GM12878 (cell line): ENCODE data around the gene ZAR1L. TPM values are rescaled to one million over a fixed set of nuclear protein-coding genes. Genes with fewer than 3 reads are reported as not detected.

Experiments used
- MTA2 ChIP-seq: fragments of 450-650 bp; IDR thresholded peaks from 2 replicates; pipeline ENCODE4 v1.6.1; 2016; ENCODE audit warnings: low read depth, mild to moderate bottlenecking, moderate library complexity
- MXI1 ChIP-seq: fragments of 150-350 bp; IDR thresholded peaks from 2 replicates; pipeline ENCODE4 v1.6.1; 2011; ENCODE audit warnings: low read depth, mild to moderate bottlenecking, inconsistent platforms, low read length, improper control_type of control experiment
- NFYB ChIP-seq: IDR thresholded peaks from 2 replicates; pipeline ENCODE4 v1.6.1; 2011; ENCODE audit warnings: low read depth, mild to moderate bottlenecking, low read length, improper control_type of control experiment, moderate library complexity; ENCODE audit not compliant: insufficient read depth
- NR2C1 ChIP-seq: fragments of 450-650 bp; IDR thresholded peaks from 2 replicates; pipeline ENCODE4 v1.6.1; 2017; ENCODE audit warnings: antibody characterized with exemption, mild to moderate bottlenecking, moderate library complexity
- RAD21 ChIP-seq: IDR thresholded peaks from 2 replicates; pipeline ENCODE4 v1.6.1; 2011; ENCODE audit warnings: mild to moderate bottlenecking, low read depth, low read length, moderate library complexity; ENCODE audit not compliant: insufficient read depth
- RB1 ChIP-seq: fragments of 450-650 bp; formaldehyde crosslinking; IDR thresholded peaks from 2 replicates; pipeline ENCODE4 v1.6.1; 2017; ENCODE audit warnings: mild to moderate bottlenecking, borderline replicate concordance
- USF1 ChIP-seq: IDR thresholded peaks from 2 replicates; pipeline ENCODE4 v1.6.1; 2011; ENCODE audit warnings: borderline replicate concordance, low read depth, mild to moderate bottlenecking, moderate library complexity, mixed read lengths, low read length; ENCODE audit not compliant: insufficient read depth; ENCODE audit errors: extremely low read length
- polyA plus RNA-seq, 11 experiments: library from polyadenylated mRNA; depleted of rRNA in 4 of 11; unstranded in 6 of 11; stranded (reverse) in 5 of 11; fragments of >200 nt; fragmentation: Nextera tagmentation in 4 of 11; fragmentation: Illumina TruSeq in 1 of 11; extraction: Ambion mirVana in 4 of 11; extraction: Trizol in 1 of 11; gene quantifications; 1 replicate in 1 of 11; 2 replicates in 10 of 11; pipeline versions ENCODE4 v1.2.1 to v1.2.3, GENCODE V29; 2011 to 2016; ENCODE audit warnings: inconsistent platforms in 2 of 11, missing spikeins in 2 of 11, low read depth in 1 of 11
- total RNA-seq, 4 experiments: library from RNA; depleted of rRNA in 3 of 4; stranded (reverse); fragments of >200 nt in 3 of 4; fragmentation: Illumina TruSeq in 1 of 4; extraction: Trizol in 1 of 4; gene quantifications; 2 replicates each; pipeline versions ENCODE4 v1.2.1 to v1.2.3, GENCODE V29; 2013 to 2021
- TF ChIP-seq, protein P1 (sequence below): IDR thresholded peaks from 2 replicates; pipeline ENCODE4 v1.6.1; 2012; ENCODE audit warnings: low read depth, low read length, improper control_type of control experiment
- TF ChIP-seq, protein P2 (sequence below): fragments of 450-650 bp; IDR thresholded peaks from 2 replicates; pipeline ENCODE4 v1.6.1; 2017; ENCODE audit warnings: mild to moderate bottlenecking, moderate library complexity

Gene ZAR1L
- total and polyA plus RNA-seq, 10 of the 15 experiments (the other 5 are each of a cell fraction or from before 2014, with no cell fraction given), result 0.05 to 0.34 (median 0.17) TPM; not detected in 6

- TF ChIP-seq RB1 (no peak), MXI1 (no peak), NR2C1 (no peak), USF1 (no peak), NFYB (no peak), MTA2 (no peak), RAD21 (no peak)
- TF ChIP-seq, protein P1, sequence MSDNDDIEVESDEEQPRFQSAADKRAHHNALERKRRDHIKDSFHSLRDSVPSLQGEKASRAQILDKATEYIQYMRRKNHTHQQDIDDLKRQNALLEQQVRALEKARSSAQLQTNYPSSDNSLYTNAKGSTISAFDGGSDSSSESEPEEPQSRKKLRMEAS, result no peak
- TF ChIP-seq, protein P2, sequence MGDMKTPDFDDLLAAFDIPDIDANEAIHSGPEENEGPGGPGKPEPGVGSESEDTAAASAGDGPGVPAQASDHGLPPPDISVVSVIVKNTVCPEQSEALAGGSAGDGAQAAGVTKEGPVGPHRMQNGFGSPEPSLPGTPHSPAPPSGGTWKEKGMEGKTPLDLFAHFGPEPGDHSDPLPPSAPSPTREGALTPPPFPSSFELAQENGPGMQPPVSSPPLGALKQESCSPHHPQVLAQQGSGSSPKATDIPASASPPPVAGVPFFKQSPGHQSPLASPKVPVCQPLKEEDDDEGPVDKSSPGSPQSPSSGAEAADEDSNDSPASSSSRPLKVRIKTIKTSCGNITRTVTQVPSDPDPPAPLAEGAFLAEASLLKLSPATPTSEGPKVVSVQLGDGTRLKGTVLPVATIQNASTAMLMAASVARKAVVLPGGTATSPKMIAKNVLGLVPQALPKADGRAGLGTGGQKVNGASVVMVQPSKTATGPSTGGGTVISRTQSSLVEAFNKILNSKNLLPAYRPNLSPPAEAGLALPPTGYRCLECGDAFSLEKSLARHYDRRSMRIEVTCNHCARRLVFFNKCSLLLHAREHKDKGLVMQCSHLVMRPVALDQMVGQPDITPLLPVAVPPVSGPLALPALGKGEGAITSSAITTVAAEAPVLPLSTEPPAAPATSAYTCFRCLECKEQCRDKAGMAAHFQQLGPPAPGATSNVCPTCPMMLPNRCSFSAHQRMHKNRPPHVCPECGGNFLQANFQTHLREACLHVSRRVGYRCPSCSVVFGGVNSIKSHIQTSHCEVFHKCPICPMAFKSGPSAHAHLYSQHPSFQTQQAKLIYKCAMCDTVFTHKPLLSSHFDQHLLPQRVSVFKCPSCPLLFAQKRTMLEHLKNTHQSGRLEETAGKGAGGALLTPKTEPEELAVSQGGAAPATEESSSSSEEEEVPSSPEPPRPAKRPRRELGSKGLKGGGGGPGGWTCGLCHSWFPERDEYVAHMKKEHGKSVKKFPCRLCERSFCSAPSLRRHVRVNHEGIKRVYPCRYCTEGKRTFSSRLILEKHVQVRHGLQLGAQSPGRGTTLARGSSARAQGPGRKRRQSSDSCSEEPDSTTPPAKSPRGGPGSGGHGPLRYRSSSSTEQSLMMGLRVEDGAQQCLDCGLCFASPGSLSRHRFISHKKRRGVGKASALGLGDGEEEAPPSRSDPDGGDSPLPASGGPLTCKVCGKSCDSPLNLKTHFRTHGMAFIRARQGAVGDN, result no peak
Observed at GRCh38 chr13:32272021-32272683, 43.0 kb downstream of the ZAR1L start (continued).
